CD4-positive, alpha-beta T cell treated with Interleukin-4 for 4 hours (primary cell): ENCODE measurements around the gene B3GALT5.

Experiments used
- DNase-seq: peaks from one replicate; pipeline ENCODE4 v3.0.0-alpha.2; 2020

B3GALT5 gene

GRCh38 chr21:39707316-39707715 lies 94.6 kb downstream of the B3GALT5 start:
- DNase-seq: no peak

GRCh38 chr21:39710866-39711265 lies 98.1 kb downstream of the B3GALT5 start:
- no peak for DNase-seq

- DNase-seq: no peak
Observed at GRCh38 chr21:39712273-39712672, 99.5 kb downstream of the B3GALT5 start.

- no peak for DNase-seq
Observed at GRCh38 chr21:39712976-39713375, 100.2 kb downstream of the B3GALT5 start.

- DNase-seq: no peak
Observed at GRCh38 chr21:39713905-39714304, 101.2 kb downstream of the B3GALT5 start.

- DNase-seq: no peak
Observed at GRCh38 chr21:39714331-39714730, 101.6 kb downstream of the B3GALT5 start.

- peak; percentile 37 for DNase-seq
Observed at GRCh38 chr21:39715804-39716397, 103.2 kb downstream of the B3GALT5 start.

GRCh38 chr21:39720126-39720778 lies 107.5 kb downstream of the B3GALT5 start:
- DNase-seq: no peak

GRCh38 chr21:39721885-39722284 lies 109.1 kb downstream of the B3GALT5 start:
- no peak for DNase-seq
